Inflammatory macrophage treated with lipopolysaccharide for 4 hours (primary cell): ENCODE measurements around the gene MPLKIP.
A peak's percentile ranks its signal among the peaks of the same experiment; 100 is the strongest.
"Not testable (repeated sequence)": the region's sequence is repeated elsewhere in the genome, so short reads cannot be mapped to it uniquely, and the experiment has no call there.

Experiments
- DNase-seq: peaks from one replicate; pipeline ENCODE4 v3.0.0-alpha.2; 2020

MPLKIP gene

GRCh38 chr7:40134428-40135316, at the start of gene MPLKIP, which contains the start of gene SUGCT:
Gene MPLKIP (minus strand): TSS chr7:40134622. CDS start chr7:40134567, 55 bp downstream.
Gene SUGCT (plus strand): TSS chr7:40135005.
- peak; percentile 84 for DNase-seq

- no peak for DNase-seq
These were observed 48.0 kb upstream of the MPLKIP start for GRCh38 chr7:40182452-40182851.

GRCh38 chr7:40177071-40177470, 42.6 kb upstream of the MPLKIP start:
- no peak for DNase-seq

- no peak for DNase-seq
These were observed 41.5 kb upstream of the MPLKIP start for GRCh38 chr7:40175725-40176510.

GRCh38 chr7:40175256-40175655, 40.8 kb upstream of the MPLKIP start:
- not testable (repeated sequence) for DNase-seq

- DNase-seq: not testable (repeated sequence)
These were observed 38.7 kb upstream of the MPLKIP start for GRCh38 chr7:40173121-40173520.

- not testable (repeated sequence) for DNase-seq
These were observed 33.8 kb upstream of the MPLKIP start for GRCh38 chr7:40168266-40168665.

- DNase-seq: no peak
These were observed 32.9 kb upstream of the MPLKIP start for GRCh38 chr7:40167291-40167690.

GRCh38 chr7:40165216-40165615, 30.8 kb upstream of the MPLKIP start:
- DNase-seq: no peak

- DNase-seq: no peak
These were observed 28.1 kb upstream of the MPLKIP start for GRCh38 chr7:40162516-40162915.

GRCh38 chr7:40156988-40157387, 22.6 kb upstream of the MPLKIP start:
- no peak for DNase-seq

GRCh38 chr7:40151504-40151903, 17.1 kb upstream of the MPLKIP start:
- no peak for DNase-seq

- DNase-seq: no peak
These were observed 14.2 kb upstream of the MPLKIP start for GRCh38 chr7:40148671-40149070.

GRCh38 chr7:40148247-40148580, 13.8 kb upstream of the MPLKIP start:
- not testable (repeated sequence) for DNase-seq

GRCh38 chr7:40147371-40148246, 13.2 kb upstream of the MPLKIP start:
- DNase-seq: no peak

- not testable (repeated sequence) for DNase-seq
These were observed 11.2 kb upstream of the MPLKIP start for GRCh38 chr7:40145596-40146130.

- DNase-seq: not testable (repeated sequence)
These were observed 7.5 kb upstream of the MPLKIP start for GRCh38 chr7:40141916-40142315.

GRCh38 chr7:40139891-40140290, 5.5 kb upstream of the MPLKIP start:
- DNase-seq: not testable (repeated sequence)

- no peak for DNase-seq
These were observed 4.6 kb upstream of the MPLKIP start for GRCh38 chr7:40138973-40139372.

- DNase-seq: no peak
These were observed 3.1 kb upstream of the MPLKIP start for GRCh38 chr7:40137563-40137962.

GRCh38 chr7:40135317-40135610, 842 bp upstream of the MPLKIP start:
- DNase-seq: no peak

- peak; percentile 36 for DNase-seq
These were observed 628 bp downstream of the MPLKIP start for GRCh38 chr7:40133561-40134427.
